ENCODE measurements around the gene ADA.

The ADA gene

GRCh38 chr20:44625361-44625760 lies 26.1 kb downstream of the ADA start:
- DNase-seq (ENCODE audit: low read depth in 2 of 2, low spot score in 1 of 2) = no peak

- no peak for DNase-seq (ENCODE audit: low read depth in 2 of 2, low spot score in 1 of 2)
These were observed 26.7 kb downstream of the ADA start for GRCh38 chr20:44624743-44625271.

GRCh38 chr20:44624152-44624551 lies 27.3 kb downstream of the ADA start:
- DNase-seq (ENCODE audit: low read depth in 2 of 2, low spot score in 1 of 2) = no peak

- DNase-seq (ENCODE audit: low read depth in 2 of 2, low spot score in 1 of 2) = no peak
These were observed 28.8 kb downstream of the ADA start for GRCh38 chr20:44622501-44623270.

GRCh38 chr20:44621939-44622338 lies 29.6 kb downstream of the ADA start:
- no peak for DNase-seq (ENCODE audit: low read depth in 2 of 2, low spot score in 1 of 2)

- no peak for DNase-seq (ENCODE audit: low read depth in 2 of 2, low spot score in 1 of 2)
These were observed 30.2 kb downstream of the ADA start for GRCh38 chr20:44621325-44621724.

GRCh38 chr20:44620030-44620429 lies 31.5 kb downstream of the ADA start:
- DNase-seq (ENCODE audit: low read depth in 2 of 2, low spot score in 1 of 2) = no peak

GRCh38 chr20:44619294-44619693 lies 32.2 kb downstream of the ADA start:
- no peak for DNase-seq (ENCODE audit: low read depth in 2 of 2, low spot score in 1 of 2)

GRCh38 chr20:44618318-44618731 lies 33.2 kb downstream of the ADA start:
- no peak for DNase-seq (ENCODE audit: low read depth in 2 of 2, low spot score in 1 of 2)

GRCh38 chr20:44616604-44616964 lies 34.9 kb downstream of the ADA start:
- no peak for DNase-seq (ENCODE audit: low read depth in 2 of 2, low spot score in 1 of 2)

GRCh38 chr20:44615876-44616603 lies 35.5 kb downstream of the ADA start:
- DNase-seq (ENCODE audit: low read depth in 2 of 2, low spot score in 1 of 2) = no peak

- no peak for DNase-seq (ENCODE audit: low read depth in 2 of 2, low spot score in 1 of 2)
These were observed 36.2 kb downstream of the ADA start for GRCh38 chr20:44615169-44615791.

GRCh38 chr20:44614525-44614924 lies 37.0 kb downstream of the ADA start:
- DNase-seq (ENCODE audit: low read depth in 2 of 2, low spot score in 1 of 2) = no peak

- DNase-seq (ENCODE audit: low read depth in 2 of 2, low spot score in 1 of 2) = no peak
These were observed 37.9 kb downstream of the ADA start for GRCh38 chr20:44613575-44613974.

- no peak for DNase-seq (ENCODE audit: low read depth in 2 of 2, low spot score in 1 of 2)
These were observed 41.1 kb downstream of the ADA start for GRCh38 chr20:44610313-44610962.

GRCh38 chr20:44609516-44610312 lies 41.8 kb downstream of the ADA start:
- DNase-seq (ENCODE audit: low read depth in 2 of 2, low spot score in 1 of 2) = peak; percentile 69 to 75

GRCh38 chr20:44609006-44609515 lies 42.4 kb downstream of the ADA start:
- DNase-seq (ENCODE audit: low read depth in 2 of 2, low spot score in 1 of 2) = no peak

- DNase-seq (ENCODE audit: low read depth in 2 of 2, low spot score in 1 of 2) = no peak
These were observed 44.6 kb downstream of the ADA start for GRCh38 chr20:44606725-44607441.

GRCh38 chr20:44603327-44603726 lies 48.2 kb downstream of the ADA start:
- DNase-seq (ENCODE audit: low read depth in 2 of 2, low spot score in 1 of 2) = no peak

- no peak for DNase-seq (ENCODE audit: low read depth in 2 of 2, low spot score in 1 of 2)
These were observed 49.7 kb downstream of the ADA start for GRCh38 chr20:44601801-44602204.

All from stimulated activated CD8-positive, alpha-beta memory T cell treated with anti-CD3 and anti-CD28 coated beads, Interleukin-4, amount 100 ng/mL, for 1 hour (primary cell).